ENCODE measurements around the gene DNAJB6. TPM values are rescaled to one million over a fixed set of nuclear protein-coding genes. Genes with fewer than 3 reads are reported as not detected.

DNAJB6 gene
- total and polyA plus RNA-seq, 2 of the 4 experiments (the other 2 are of a cell fraction): 93.4 to 165 TPM

GRCh38 chr7:157323401-157323800 lies 13.4 kb upstream of the DNAJB6 start:
- Histone ChIP-seq H3K4me3 (ENCODE audit: insufficient read depth, low read depth, low read length) (no peak overlapping the region), H3K9me3 (ENCODE audit: control insufficient read depth, insufficient read depth, low read length) (no peaks in the 10 kb centered on the region), H2BK120ac (ENCODE audit: low read depth, low read length) (no peak overlapping the region), H4K8ac (ENCODE audit: low read depth in 2 of 2, low read length in 2 of 2) (no peak overlapping the region), H3K36me3 (ENCODE audit: control insufficient read depth, insufficient read depth, low read length) (no peaks in the 10 kb centered on the region), H2BK20ac (ENCODE audit: low read depth, low read length) (no peak overlapping the region), H3K9me1 (ENCODE audit: insufficient read depth, low read length) (peaks cover 3% of the 10 kb centered on the region; the same call in 1 of the 2 replicates), H3K56ac (ENCODE audit: extremely low read depth, insufficient read depth, low read length) (no peak overlapping the region), H3K27me3 (ENCODE audit: control insufficient read depth, insufficient read depth, low read length) (no peaks in the 10 kb centered on the region), H3K23ac (ENCODE audit: low read depth, low read length) (no peak overlapping the region), H3K4me2 (ENCODE audit: low read depth, low read length) (no peak overlapping the region), H3K4ac (ENCODE audit: low read depth, low read length) (no peak overlapping the region), H2BK5ac (ENCODE audit: low read depth, low read length, poor library complexity, severe bottlenecking) (no peak overlapping the region), H3K79me1 (ENCODE audit: low read depth in 1 of 2, low read length in 2 of 2) (no peaks in the 10 kb centered on the region), H2AK9ac (replicated peaks; ENCODE audit: low read depth, low read length, poor library complexity) (no peak overlapping the region), H2BK15ac (ENCODE audit: low read depth, low read length) (no peak overlapping the region), H3K14ac (replicated peaks; ENCODE audit: low read depth, low read length) (no peak overlapping the region), H2AFZ (replicated peaks; ENCODE audit: low read length, poor library complexity) (no peak overlapping the region), H3K4me1 (ENCODE audit: control insufficient read depth, insufficient read depth, low read length) (peaks cover 6% of the 10 kb centered on the region), H4K5ac (ENCODE audit: low read depth, low read length) (no peak overlapping the region), H4K20me1 (ENCODE audit: insufficient read depth, low read length) (no peaks in the 10 kb centered on the region), H3K9ac (ENCODE audit: low read depth, low read length) (no peak overlapping the region), H3K18ac (ENCODE audit: low read depth, low read length) (no peak overlapping the region), H4K91ac (ENCODE audit: insufficient read depth, low read depth, low read length) (no peak overlapping the region), H3K27ac (ENCODE audit: insufficient read depth, low read length) (no peak overlapping the region), H2AK5ac (ENCODE audit: low read depth, low read length) (no peak overlapping the region)
- intact Hi-C loops (cut with micrococcal nuclease): no loop called here
- DNase-seq: no peak
- WGBS, 2 experiments (ENCODE audit: extremely low coverage in 2 of 2, insufficient read length in 1 of 2): 75% methylated on average over 2 of the region's 4 CpGs; no CpG with 5 or more reads in 1 of the 2 experiments
- no peak for ATAC-seq (ENCODE audit: low read depth)
- BruUV-seq (replicated peaks): no TSS peak
- TF ChIP-seq CHD1 (IDR thresholded peaks at IDR 0.05; ENCODE audit: low read depth, low read length): no peak
- in situ Hi-C loops (cut with MboI; ENCODE audit: low sequenced_read_pairs): no loop called here
- dilution Hi-C loops (cut with HindIII; ENCODE audit: low sequenced_read_pairs, unreplicated experiment): no loop called here
- ChIA-PET POLR2A (ENCODE audit: unreplicated experiment) (no interaction called here), CTCF (no interaction called here)

Measured in IMR-90 (cell line).